UCSD-AML1 (cell line): Measurements from ENCODE around the gene RAB7B.
"Not testable (repeated sequence)": the region's sequence is repeated elsewhere in the genome, so short reads cannot be mapped to it uniquely, and the experiment has no call there.

Source experiments
- DNase-seq: peaks from one replicate; lab custom pipeline; 2025; ENCODE audit not compliant: unreplicated experiment; lab: John Stamatoyannopoulos, UW

The RAB7B gene

GRCh38 chr1:205996641-205997040 lies 6.6 kb downstream of the RAB7B start:
- not testable (repeated sequence) for DNase-seq

- no peak for DNase-seq
Observed at GRCh38 chr1:205994346-205994745, 8.8 kb downstream of the RAB7B start.

- no peak for DNase-seq
Observed at GRCh38 chr1:205993068-205993467, 10.1 kb downstream of the RAB7B start.

- no peak for DNase-seq
Observed at GRCh38 chr1:205992218-205992882, 10.8 kb downstream of the RAB7B start.

GRCh38 chr1:205991237-205991636 lies 12.0 kb downstream of the RAB7B start:
- no peak for DNase-seq

- no peak for DNase-seq
Observed at GRCh38 chr1:205990226-205990625, 13.0 kb downstream of the RAB7B start.

GRCh38 chr1:205989786-205990185 lies 13.4 kb downstream of the RAB7B start:
- DNase-seq: no peak

DNA sequence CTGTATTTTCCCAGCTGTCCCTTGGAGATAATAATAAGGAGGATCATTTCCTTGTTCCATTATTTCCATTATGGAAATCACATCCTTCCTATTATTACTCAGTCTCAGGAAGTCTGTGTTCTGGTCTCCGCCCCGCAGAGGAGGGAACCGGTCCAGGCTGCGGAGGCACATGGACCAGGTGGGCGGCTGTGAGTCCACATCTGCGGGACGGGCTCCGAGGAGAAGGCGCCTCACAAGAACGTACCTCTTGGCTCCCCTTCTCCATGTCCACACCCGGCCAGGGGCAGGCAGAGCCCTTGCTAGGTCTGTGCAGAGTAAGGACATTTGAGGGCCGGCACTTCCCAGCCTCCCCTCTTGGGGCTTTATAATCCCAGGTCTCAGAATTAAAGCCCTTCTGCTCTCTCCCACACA lies 14.6 kb downstream of the RAB7B start:
- no peak for DNase-seq

DNA sequence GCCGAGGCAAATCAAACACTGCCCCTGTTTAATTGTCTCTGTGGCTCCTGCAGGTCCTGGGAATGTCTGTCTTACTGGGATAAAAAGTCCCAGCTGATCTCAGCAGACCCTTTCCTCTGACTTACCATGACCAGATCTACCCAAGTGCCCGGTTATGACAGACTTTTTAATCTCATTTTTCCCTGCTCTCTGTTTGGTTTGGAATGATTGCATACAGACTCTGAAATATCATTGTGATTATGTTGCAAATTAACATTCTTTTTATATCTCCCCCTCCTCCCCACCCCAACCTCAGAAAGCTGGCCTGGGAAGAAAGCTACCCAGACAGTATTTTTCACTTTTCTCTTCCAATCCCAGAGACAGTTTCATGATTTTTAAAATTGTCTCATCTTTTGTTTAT lies 16.3 kb downstream of the RAB7B start:
- no peak for DNase-seq

DNA sequence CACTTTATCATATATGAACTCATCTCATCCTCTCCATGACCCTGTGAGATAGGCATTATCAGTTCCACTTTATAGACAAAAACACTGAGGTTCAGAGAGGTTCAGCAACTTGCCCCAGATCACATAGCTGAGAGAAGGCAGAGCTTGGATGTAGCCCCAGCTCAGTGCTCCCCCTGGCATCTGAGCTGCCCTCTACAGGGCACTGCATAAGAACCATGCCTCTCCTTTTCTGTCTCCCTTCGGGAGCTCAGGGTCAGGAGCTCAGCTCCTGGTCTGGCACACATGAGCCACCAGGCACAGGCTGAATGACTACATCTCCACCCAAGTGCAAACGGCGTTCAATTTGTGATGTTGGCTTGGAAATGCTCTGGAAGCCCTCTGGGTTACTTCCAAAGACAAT lies 16.9 kb downstream of the RAB7B start:
- no peak for DNase-seq

- no peak for DNase-seq
Observed at GRCh38 chr1:205985330-205986005, 17.7 kb downstream of the RAB7B start.

- peak; percentile 73 for DNase-seq
Observed at GRCh38 chr1:205983925-205984725, 19.1 kb downstream of the RAB7B start.

GRCh38 chr1:205981257-205981656 lies 21.9 kb downstream of the RAB7B start:
- no peak for DNase-seq

GRCh38 chr1:205980237-205980870 lies 22.8 kb downstream of the RAB7B start:
- DNase-seq: no peak

DNA sequence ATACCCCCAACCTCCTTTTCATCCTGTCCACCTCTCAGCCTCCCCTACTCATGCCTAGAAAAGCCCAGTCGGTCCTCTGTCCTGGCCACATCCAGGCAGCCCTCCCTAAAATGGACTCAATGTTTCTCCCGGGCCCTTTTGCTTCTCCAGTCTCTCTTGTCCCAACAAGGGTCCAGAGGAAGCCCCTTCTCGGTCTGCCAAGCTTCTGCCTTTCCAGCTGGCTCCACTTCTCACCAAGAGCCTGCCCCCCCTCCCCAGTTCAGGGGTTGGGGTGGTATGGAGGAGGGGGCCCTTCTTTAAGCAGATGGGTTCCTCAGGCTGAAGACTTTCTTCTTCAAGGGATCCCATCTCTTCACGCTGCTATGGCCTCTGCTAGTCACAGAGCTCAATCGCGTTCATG lies 23.9 kb downstream of the RAB7B start:
- no peak for DNase-seq

DNA sequence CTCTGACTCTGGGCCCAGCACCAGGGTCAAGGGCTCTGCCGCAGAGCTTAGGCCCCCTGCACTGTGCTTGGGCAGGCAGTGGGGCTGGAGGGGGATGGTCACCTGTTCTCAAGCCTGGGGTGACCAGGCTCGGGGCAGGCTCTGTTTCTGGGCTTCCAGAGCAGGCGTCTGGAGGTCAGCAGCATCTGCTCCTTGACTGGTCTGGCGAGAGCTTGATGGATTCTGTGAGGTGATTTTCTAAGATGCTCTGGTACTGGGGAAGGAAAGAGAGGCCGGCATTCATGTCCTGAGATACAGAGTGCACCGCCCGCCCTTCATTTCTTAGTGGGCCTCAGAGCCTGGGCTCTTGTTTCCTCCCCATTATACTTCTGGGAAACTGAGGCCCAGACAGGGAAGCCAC lies 24.5 kb downstream of the RAB7B start:
- DNase-seq: no peak

- DNase-seq: peak; percentile 64
Observed at GRCh38 chr1:205977402-205978014, 25.7 kb downstream of the RAB7B start.

DNA sequence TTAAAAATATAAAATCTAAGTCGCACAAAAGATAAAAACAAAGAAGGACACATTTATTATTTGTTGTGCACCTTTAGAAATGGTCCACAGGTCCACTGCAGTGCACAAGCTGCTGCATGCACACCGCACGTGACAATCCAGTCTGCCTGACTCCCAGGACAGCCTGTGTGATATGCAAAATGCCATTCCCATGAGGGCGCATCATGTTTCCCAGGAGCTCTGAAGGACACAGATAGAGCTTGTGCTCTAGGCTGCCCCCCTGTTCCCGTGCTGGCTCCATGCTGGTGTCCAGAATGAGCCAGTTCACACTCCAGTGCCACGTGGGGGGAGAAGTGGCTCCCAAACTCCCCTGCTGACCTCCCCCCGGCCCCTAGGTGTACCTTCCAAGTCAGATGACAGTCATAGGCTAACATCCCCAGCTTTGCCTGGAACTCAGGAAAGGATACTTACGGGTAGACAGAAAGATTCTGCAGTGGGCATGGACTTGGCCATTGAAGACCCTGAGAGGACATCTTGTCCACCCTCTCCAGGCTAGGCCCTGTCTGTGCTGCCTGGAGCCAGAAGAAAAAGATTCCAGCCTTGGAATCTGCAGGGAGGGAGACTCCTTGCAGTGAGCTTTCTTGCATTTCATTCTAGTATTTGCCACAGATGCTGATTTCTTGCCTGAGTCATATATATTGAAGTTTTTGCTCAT lies 26.3 kb downstream of the RAB7B start:
- DNase-seq: no peak

DNA sequence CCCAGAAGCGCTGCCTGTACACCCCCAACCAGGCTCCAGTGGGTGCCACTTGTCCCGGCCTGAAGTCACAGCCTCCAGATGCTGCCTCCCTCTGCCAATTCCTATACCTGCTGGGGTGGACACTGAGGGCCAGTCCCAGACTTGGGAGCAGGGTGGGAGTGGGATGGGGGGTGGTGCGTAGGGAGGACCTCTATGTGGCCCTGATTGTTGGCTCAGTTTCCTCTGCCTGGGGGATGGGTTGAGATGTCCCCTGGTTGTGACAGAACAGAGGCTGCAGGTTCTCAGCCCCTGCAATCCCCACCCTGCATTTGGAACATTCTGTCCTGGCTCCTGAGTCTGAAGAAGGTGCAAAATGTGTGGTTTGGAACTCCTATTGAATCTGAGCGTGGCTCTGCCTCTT lies 27.2 kb downstream of the RAB7B start:
- DNase-seq: no peak

DNA sequence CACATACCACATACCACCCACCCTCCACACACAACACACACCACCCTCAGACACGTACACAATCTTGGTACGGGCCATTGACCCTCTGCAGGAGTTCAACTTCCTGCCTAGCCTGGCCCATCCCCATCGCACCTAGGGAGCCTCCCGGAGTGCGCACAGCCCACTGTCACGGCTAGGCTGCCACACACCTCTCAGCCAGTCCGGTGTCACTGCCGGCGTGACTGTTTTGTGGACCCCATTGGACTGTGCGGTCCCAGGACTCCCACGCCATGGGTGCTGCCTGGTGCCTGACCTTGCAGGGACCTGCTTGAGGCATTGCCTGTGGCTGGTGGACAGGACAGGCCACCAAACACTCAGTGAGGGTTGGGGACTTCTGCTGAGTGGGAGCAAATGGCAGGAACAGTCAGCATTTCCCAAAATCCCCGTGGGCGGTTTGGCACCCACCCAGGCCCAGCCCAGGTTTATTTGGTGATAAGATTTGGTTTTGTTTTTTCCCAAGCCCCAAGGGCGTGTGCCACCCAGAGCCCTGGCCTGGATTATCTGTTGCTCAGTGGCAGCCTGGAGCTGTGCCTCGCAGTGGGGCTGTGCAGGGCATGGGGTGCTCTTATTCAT lies 27.7 kb downstream of the RAB7B start:
- DNase-seq: no peak
